GM23338 (cell line): Measurements from ENCODE around the gene AIG1. TPM values are rescaled to one million over a fixed set of nuclear protein-coding genes. Genes with fewer than 3 reads are reported as not detected.
"Not testable (repeated sequence)": the region's sequence is repeated elsewhere in the genome, so short reads cannot be mapped to it uniquely, and the experiment has no call there.

Source experiments
- ATAC-seq: fragments of 200-7000 bp; cut with Tn5 transposase; 3 replicates; pipeline ENCODE4 v1.9.1; 2020
- DNase-seq: peaks from one replicate; pipeline ENCODE4 v3.0.0-alpha.2; 2015; ENCODE audit warnings: low spot score
- H2AFZ ChIP-seq: fragments of 200-600 bp; sonication (generic); 2 replicates; pipeline ENCODE4 v1.8.0; 2016; ENCODE audit warnings: antibody characterized with exemption, mild to moderate bottlenecking, moderate library complexity
- H3F3A ChIP-seq: fragments of 200-600 bp; sonication (generic); replicated peaks from 2 replicates; pipeline ENCODE4 v1.8.0; 2017; ENCODE audit warnings: antibody characterized with exemption, mixed run types, low read depth
- H3K27ac ChIP-seq: fragments of 200-600 bp; sonication (generic); 2 replicates; pipeline ENCODE4 v1.6.1; 2016; ENCODE audit warnings: low read depth
- H3K27me3 ChIP-seq: fragments of 200-600 bp; sonication (generic); 2 replicates; pipeline ENCODE4 v1.8.0; 2016; ENCODE audit warnings: mild to moderate bottlenecking, mixed run types, moderate library complexity; ENCODE audit not compliant: insufficient read depth
- H3K36me3 ChIP-seq: fragments of 200-600 bp; sonication (generic); 2 replicates; pipeline ENCODE4 v1.8.0; 2016; ENCODE audit warnings: mild to moderate bottlenecking; ENCODE audit not compliant: insufficient read depth
- H3K4me1 ChIP-seq: fragments of 200-600 bp; sonication (generic); 2 replicates; pipeline ENCODE4 v1.8.0; 2016; ENCODE audit warnings: mild to moderate bottlenecking, moderate library complexity; ENCODE audit not compliant: insufficient read depth
- H3K4me2 ChIP-seq: fragments of 200-600 bp; sonication (generic); 2 replicates; pipeline ENCODE4 v1.7.1; 2017; ENCODE audit warnings: mixed run types
- H3K4me3 ChIP-seq: fragments of 200-600 bp; sonication (generic); 2 replicates; pipeline ENCODE4 v1.6.1; 2016; ENCODE audit warnings: mixed run types
- H3K79me2 ChIP-seq: fragments of 200-600 bp; sonication (generic); replicated peaks from 2 replicates; pipeline ENCODE4 v1.8.0; 2017; ENCODE audit warnings: mild to moderate bottlenecking; ENCODE audit not compliant: insufficient read depth
- H3K9me2 ChIP-seq: fragments of 200-600 bp; sonication (generic); 2 replicates; pipeline ENCODE4 v1.8.0; 2017; ENCODE audit not compliant: insufficient read depth
- H4K20me1 ChIP-seq: fragments of 200-600 bp; sonication (generic); replicated peaks from 2 replicates; pipeline ENCODE4 v1.8.0; 2017; ENCODE audit warnings: mild to moderate bottlenecking; ENCODE audit not compliant: insufficient read depth
- H3K27ac Mint-ChIP-seq: 2 replicates; pipeline ENCODE4 v1.8.0; 2020; ENCODE audit warnings: inconsistent platforms, mild to moderate bottlenecking, moderate library complexity, mixed read lengths
- H3K27me3 Mint-ChIP-seq: 3 replicates; pipeline ENCODE4 v1.8.0; 2022; ENCODE audit warnings: low read depth, mild to moderate bottlenecking, moderate library complexity, mixed read lengths, inconsistent platforms; ENCODE audit not compliant: insufficient read depth, poor library complexity
- H3K36me3 Mint-ChIP-seq: 3 replicates; pipeline ENCODE4 v1.8.0; 2021; ENCODE audit warnings: low read depth, mild to moderate bottlenecking, inconsistent platforms, moderate library complexity, mixed read lengths
- H3K4me1 Mint-ChIP-seq: 3 replicates; pipeline ENCODE4 v1.8.0; 2020; ENCODE audit warnings: mild to moderate bottlenecking, inconsistent platforms, mixed read lengths
- H3K4me3 Mint-ChIP-seq: 3 replicates; pipeline ENCODE4 v1.8.0; 2021; ENCODE audit warnings: moderate library complexity, mild to moderate bottlenecking, inconsistent platforms, mixed read lengths
- H3K9me3 Mint-ChIP-seq: 3 replicates; pipeline ENCODE4 v1.8.0; 2020; ENCODE audit warnings: moderate library complexity, mild to moderate bottlenecking, inconsistent platforms, mixed read lengths
- STAT1 ChIP-seq: IDR thresholded peaks from one replicate; pipeline ENCODE4 v1.6.1; 2016; ENCODE audit warnings: antibody characterized with exemption; ENCODE audit not compliant: unreplicated experiment
- ZNF114 ChIP-seq: fragments of 250-450 bp; sonication (Bioruptor Pico); IDR thresholded peaks from 2 replicates; pipeline ENCODE4 v1.5.0; 2020; ENCODE audit warnings: mild to moderate bottlenecking, moderate library complexity
- polyA plus RNA-seq: library from polyadenylated mRNA; unstranded; fragments of >200 nt; fragmentation: Nextera tagmentation; extraction: Ambion mirVana; gene quantifications from 2 replicates; pipeline ENCODE4 v1.2.1, GENCODE V29; 2016
- total RNA-seq: library from RNA; depleted of rRNA; stranded (reverse); fragments of >200 nt; shearing (Covaris generic); gene quantifications from 2 replicates; pipeline ENCODE4 v1.2.3, GENCODE V29; 2014
- TF ChIP-seq, protein P1 (sequence below): IDR thresholded peaks from 2 replicates; pipeline ENCODE4 v1.6.1; 2016; ENCODE audit warnings: antibody characterized with exemption
- TF ChIP-seq, protein P2 (sequence below): fragments of 250-450 bp; sonication (Bioruptor Pico); IDR thresholded peaks from 2 replicates; pipeline ENCODE4 v1.5.0; 2020; ENCODE audit warnings: mild to moderate bottlenecking, moderate library complexity

AIG1 gene
- total and polyA plus RNA-seq, 2 experiments from 2014 or later: 65.2 to 88.4 TPM

DNA sequence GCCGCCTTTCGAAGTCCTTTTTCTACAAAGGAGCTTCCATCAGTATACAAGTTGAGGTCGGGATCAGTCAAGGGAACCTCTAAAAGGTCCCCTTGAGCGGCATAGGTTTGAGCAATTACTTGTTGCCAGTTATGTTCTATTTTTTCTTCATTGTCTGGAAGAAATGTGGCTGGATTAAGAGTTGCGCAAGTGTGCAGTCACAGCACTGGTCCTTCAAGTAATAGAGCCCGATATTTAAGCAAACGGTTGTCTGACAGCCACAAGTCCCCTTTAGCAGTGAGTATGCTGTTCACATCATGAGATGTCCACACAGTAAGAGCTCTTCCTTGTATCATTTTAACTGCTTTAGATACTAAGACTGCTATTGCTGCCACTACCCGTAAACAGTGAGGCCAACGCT, 21.6 kb downstream of the AIG1 start:
- not testable (repeated sequence) for H2AFZ ChIP-seq, H3K4me3 Mint-ChIP-seq, H3K27ac ChIP-seq, H3K36me3 ChIP-seq, H3K4me2 ChIP-seq, H3K9me3 Mint-ChIP-seq, H4K20me1 ChIP-seq, H3K9me2 ChIP-seq, H3K27me3 ChIP-seq, H3K36me3 Mint-ChIP-seq, ATAC-seq, DNase-seq, H3F3A ChIP-seq, H3K79me2 ChIP-seq, H3K4me1 ChIP-seq, H3K4me3 ChIP-seq, H3K27me3 Mint-ChIP-seq, H3K27ac Mint-ChIP-seq
- peaks cover 11% of the 10 kb centered on the region for H3K4me1 Mint-ChIP-seq

DNA sequence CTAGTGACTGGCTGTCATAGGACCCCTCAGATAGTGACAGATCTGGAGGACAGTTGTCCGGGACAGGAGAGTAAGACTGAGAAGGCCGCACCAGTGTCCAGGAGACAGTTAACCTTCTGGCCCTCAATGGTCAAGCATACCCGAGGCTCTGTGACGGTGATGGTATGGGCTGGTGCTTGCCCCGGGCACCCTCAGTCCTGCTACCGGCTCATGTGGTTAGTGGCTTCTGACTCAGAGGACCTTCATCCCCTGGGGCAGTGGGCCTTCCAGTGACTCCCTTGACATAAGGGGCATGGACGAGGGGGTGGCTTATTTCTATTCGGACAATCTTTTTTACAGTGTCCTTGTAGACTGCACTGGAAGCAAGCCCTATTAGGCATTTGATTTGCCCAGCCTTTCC, 23.3 kb downstream of the AIG1 start:
- DNase-seq, H3K4me1 ChIP-seq, ATAC-seq, H3K4me3 ChIP-seq, H3K27ac ChIP-seq, H4K20me1 ChIP-seq, H3K27ac Mint-ChIP-seq, H3K4me2 ChIP-seq, H3F3A ChIP-seq, H3K27me3 ChIP-seq, H3K79me2 ChIP-seq, H3K27me3 Mint-ChIP-seq, H3K36me3 ChIP-seq, H3K4me3 Mint-ChIP-seq, H3K9me3 Mint-ChIP-seq, H3K36me3 Mint-ChIP-seq, H2AFZ ChIP-seq, H3K9me2 ChIP-seq: not testable (repeated sequence)
- H3K4me1 Mint-ChIP-seq: peaks cover 11% of the 10 kb centered on the region

DNA sequence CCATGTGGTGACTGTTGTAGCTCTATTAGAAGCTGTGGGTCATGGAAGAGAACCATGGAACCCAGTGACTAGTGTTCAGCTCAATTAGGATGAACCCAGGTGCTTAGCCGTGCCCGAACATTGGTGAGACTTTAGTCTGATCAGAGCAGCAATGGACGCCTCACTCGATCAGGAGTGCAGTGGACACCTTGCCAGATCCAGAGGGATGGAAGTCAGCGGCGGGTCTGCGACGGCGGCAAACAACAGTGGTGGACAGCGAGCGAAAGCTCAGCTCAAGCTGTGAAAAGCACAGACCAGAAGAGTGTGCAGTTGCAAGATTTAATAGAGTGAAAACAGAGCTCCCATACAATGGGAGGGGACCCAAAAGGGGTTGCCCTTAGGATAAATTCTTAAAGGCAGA, 26.6 kb downstream of the AIG1 start:
- not testable (repeated sequence) for H3K9me3 Mint-ChIP-seq, H4K20me1 ChIP-seq, H3K36me3 Mint-ChIP-seq, H3F3A ChIP-seq, H3K27me3 ChIP-seq, H2AFZ ChIP-seq, DNase-seq, H3K27ac ChIP-seq, H3K4me2 ChIP-seq, H3K4me1 ChIP-seq, H3K4me3 Mint-ChIP-seq, ATAC-seq, H3K79me2 ChIP-seq, H3K4me1 Mint-ChIP-seq, H3K9me2 ChIP-seq, H3K4me3 ChIP-seq, H3K27me3 Mint-ChIP-seq, H3K36me3 ChIP-seq
- H3K27ac Mint-ChIP-seq: 0 out of 2 replicates have a peak overlapping the region, but pooled peaks have one; percentile 50

DNA sequence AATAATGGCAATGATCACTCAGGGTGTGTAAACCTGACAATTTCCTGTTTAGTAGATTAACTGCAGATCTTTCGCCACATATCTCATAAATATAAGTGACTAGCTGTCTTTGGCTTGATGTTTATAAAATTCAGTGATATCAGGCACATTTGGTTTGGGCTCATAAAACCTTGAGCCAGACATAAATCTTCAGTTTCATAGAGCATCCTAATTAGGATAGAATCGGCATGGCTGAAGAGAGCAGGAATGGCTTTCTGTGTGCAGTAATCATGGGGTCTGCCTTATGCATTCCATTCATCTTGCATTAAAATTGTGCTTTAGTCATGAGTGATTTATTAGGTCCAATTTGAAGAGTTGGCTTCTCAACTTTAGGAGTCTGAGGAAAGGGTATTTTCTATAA, 27.2 kb downstream of the AIG1 start:
- Histone ChIP-seq H3K9me2 (no peaks in the 10 kb centered on the region), H3K27me3 (no peaks in the 10 kb centered on the region), H2AFZ (no peak overlapping the region), H3F3A (no peaks in the 10 kb centered on the region), H3K4me1 (no peaks in the 10 kb centered on the region), H3K4me2 (no peak overlapping the region), H3K27ac (no peak overlapping the region), H3K79me2 (no peaks in the 10 kb centered on the region), H3K36me3 (0 out of 2 replicates have a peak, but pooled peaks cover 4% of the 10 kb centered on the region), H3K4me3 (no peak overlapping the region), H4K20me1 (0 out of 2 replicates have a peak, but pooled peaks cover 2% of the 10 kb centered on the region)
- no peak for DNase-seq
- Mint-ChIP-seq H3K36me3 (no peaks in the 10 kb centered on the region; the same call in 2 of the 3 replicates), H3K4me1 (peaks cover 4% of the 10 kb centered on the region; the same call in 2 of the 3 replicates), H3K27me3 (no peaks in the 10 kb centered on the region), H3K27ac (no peak overlapping the region), H3K9me3 (no peaks in the 10 kb centered on the region), H3K4me3 (no peak overlapping the region)
- ATAC-seq: no peak
- TF ChIP-seq, protein P1, sequence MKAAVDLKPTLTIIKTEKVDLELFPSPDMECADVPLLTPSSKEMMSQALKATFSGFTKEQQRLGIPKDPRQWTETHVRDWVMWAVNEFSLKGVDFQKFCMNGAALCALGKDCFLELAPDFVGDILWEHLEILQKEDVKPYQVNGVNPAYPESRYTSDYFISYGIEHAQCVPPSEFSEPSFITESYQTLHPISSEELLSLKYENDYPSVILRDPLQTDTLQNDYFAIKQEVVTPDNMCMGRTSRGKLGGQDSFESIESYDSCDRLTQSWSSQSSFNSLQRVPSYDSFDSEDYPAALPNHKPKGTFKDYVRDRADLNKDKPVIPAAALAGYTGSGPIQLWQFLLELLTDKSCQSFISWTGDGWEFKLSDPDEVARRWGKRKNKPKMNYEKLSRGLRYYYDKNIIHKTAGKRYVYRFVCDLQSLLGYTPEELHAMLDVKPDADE: no peak
- TF ChIP-seq STAT1 (no peak), ZNF114 (CRISPR knock-in tag) (no peak)
- TF ChIP-seq, protein P2, sequence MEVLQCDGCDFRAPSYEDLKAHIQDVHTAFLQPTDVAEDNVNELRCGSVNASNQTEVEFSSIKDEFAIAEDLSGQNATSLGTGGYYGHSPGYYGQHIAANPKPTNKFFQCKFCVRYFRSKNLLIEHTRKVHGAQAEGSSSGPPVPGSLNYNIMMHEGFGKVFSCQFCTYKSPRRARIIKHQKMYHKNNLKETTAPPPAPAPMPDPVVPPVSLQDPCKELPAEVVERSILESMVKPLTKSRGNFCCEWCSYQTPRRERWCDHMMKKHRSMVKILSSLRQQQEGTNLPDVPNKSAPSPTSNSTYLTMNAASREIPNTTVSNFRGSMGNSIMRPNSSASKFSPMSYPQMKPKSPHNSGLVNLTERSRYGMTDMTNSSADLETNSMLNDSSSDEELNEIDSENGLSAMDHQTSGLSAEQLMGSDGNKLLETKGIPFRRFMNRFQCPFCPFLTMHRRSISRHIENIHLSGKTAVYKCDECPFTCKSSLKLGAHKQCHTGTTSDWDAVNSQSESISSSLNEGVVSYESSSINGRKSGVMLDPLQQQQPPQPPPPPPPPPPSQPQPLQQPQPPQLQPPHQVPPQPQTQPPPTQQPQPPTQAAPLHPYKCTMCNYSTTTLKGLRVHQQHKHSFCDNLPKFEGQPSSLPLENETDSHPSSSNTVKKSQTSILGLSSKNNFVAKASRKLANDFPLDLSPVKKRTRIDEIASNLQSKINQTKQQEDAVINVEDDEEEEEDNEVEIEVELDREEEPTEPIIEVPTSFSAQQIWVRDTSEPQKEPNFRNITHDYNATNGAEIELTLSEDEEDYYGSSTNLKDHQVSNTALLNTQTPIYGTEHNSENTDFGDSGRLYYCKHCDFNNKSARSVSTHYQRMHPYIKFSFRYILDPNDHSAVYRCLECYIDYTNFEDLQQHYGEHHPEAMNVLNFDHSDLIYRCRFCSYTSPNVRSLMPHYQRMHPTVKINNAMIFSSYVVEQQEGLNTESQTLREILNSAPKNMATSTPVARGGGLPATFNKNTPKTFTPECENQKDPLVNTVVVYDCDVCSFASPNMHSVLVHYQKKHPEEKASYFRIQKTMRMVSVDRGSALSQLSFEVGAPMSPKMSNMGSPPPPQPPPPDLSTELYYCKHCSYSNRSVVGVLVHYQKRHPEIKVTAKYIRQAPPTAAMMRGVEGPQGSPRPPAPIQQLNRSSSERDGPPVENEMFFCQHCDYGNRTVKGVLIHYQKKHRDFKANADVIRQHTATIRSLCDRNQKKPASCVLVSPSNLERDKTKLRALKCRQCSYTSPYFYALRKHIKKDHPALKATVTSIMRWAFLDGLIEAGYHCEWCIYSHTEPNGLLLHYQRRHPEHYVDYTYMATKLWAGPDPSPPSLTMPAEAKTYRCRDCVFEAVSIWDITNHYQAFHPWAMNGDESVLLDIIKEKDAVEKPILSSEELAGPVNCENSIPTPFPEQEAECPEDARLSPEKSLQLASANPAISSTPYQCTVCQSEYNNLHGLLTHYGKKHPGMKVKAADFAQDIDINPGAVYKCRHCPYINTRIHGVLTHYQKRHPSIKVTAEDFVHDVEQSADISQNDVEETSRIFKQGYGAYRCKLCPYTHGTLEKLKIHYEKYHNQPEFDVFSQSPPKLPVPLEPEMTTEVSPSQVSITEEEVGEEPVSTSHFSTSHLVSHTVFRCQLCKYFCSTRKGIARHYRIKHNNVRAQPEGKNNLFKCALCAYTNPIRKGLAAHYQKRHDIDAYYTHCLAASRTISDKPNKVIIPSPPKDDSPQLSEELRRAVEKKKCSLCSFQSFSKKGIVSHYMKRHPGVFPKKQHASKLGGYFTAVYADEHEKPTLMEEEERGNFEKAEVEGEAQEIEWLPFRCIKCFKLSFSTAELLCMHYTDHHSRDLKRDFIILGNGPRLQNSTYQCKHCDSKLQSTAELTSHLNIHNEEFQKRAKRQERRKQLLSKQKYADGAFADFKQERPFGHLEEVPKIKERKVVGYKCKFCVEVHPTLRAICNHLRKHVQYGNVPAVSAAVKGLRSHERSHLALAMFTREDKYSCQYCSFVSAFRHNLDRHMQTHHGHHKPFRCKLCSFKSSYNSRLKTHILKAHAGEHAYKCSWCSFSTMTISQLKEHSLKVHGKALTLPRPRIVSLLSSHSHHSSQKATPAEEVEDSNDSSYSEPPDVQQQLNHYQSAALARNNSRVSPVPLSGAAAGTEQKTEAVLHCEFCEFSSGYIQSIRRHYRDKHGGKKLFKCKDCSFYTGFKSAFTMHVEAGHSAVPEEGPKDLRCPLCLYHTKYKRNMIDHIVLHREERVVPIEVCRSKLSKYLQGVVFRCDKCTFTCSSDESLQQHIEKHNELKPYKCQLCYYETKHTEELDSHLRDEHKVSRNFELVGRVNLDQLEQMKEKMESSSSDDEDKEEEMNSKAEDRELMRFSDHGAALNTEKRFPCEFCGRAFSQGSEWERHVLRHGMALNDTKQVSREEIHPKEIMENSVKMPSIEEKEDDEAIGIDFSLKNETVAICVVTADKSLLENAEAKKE (CRISPR knock-in tag): no peak
